Measurements from ENCODE around the gene SMAD3. TPM values are rescaled to one million over a fixed set of nuclear protein-coding genes. Genes with fewer than 3 reads are reported as not detected.

The SMAD3 gene
- total RNA-seq, 2 donors from 2014 or later: 30.6 to 45.4 TPM

- Histone ChIP-seq H3K4me3 (no peak overlapping the region), H3K4me1 (replicated peaks) (peaks cover 19% of the 10 kb centered on the region), H3K9me3 (no peaks in the 10 kb centered on the region), H3K36me3 (no peaks in the 10 kb centered on the region), H3K27me3 (replicated peaks; ENCODE audit: insufficient read depth) (no peaks in the 10 kb centered on the region), H3K27ac (no peak overlapping the region)
- 74% methylated on average over 7 of the region's 7 CpGs for whole genome bisulfite sequencing
- intact Hi-C loops (cut with DNase I): loop anchor here (10.0 kb wide), 1 partner anchor 76 kb away; no protein-coding TSS in a partner anchor
- DNase-seq (ENCODE audit: low spot score): no peak
- no peak for TF ChIP-seq POLR2A (IDR thresholded peaks at IDR 0.05)
- TF ChIP-seq CTCF (IDR thresholded peaks at IDR 0.05): no peak
- TF ChIP-seq POLR2AphosphoS5 (IDR thresholded peaks at IDR 0.05): no peak
Observed at GRCh38 chr15:67100801-67101581, 35.6 kb downstream of the SMAD3 start.

- intact Hi-C loops (cut with DNase I): loop anchor here (10.0 kb wide), 1 partner anchor 77 kb away; no protein-coding TSS in a partner anchor
- Histone ChIP-seq H3K27ac (no peak overlapping the region), H3K27me3 (replicated peaks; ENCODE audit: insufficient read depth) (no peaks in the 10 kb centered on the region), H3K4me1 (replicated peaks) (peaks cover 25% of the 10 kb centered on the region), H3K4me3 (no peak overlapping the region), H3K9me3 (no peaks in the 10 kb centered on the region), H3K36me3 (no peaks in the 10 kb centered on the region)
- no peak for DNase-seq (ENCODE audit: low spot score)
- TF ChIP-seq POLR2A (IDR thresholded peaks at IDR 0.05) (no peak), POLR2AphosphoS5 (IDR thresholded peaks at IDR 0.05) (no peak), CTCF (IDR thresholded peaks at IDR 0.05) (no peak)
- WGBS: 59% methylated on average over 8 of the region's 8 CpGs
Observed at GRCh38 chr15:67101911-67102598, 36.7 kb downstream of the SMAD3 start.

- no peaks in the 10 kb centered on the region for H3K36me3 ChIP-seq
- 93% methylated on average over 4 of the region's 4 CpGs for WGBS
- H3K27me3 ChIP-seq (replicated peaks; ENCODE audit: insufficient read depth): no peaks in the 10 kb centered on the region
- H3K9me3 ChIP-seq: no peaks in the 10 kb centered on the region
- no peak overlapping the region for H3K4me3 ChIP-seq
- no peak for DNase-seq (ENCODE audit: low spot score)
- H3K27ac ChIP-seq: no peak overlapping the region
- intact Hi-C loops (cut with DNase I): loop anchor here (10.0 kb wide), 1 partner anchor 78 kb away; no protein-coding TSS in a partner anchor
- TF ChIP-seq POLR2A (IDR thresholded peaks at IDR 0.05) (no peak), POLR2AphosphoS5 (IDR thresholded peaks at IDR 0.05) (no peak), CTCF (IDR thresholded peaks at IDR 0.05) (no peak)
- peaks cover 27% of the 10 kb centered on the region for H3K4me1 ChIP-seq (replicated peaks)
Observed at GRCh38 chr15:67102599-67102929, 37.2 kb downstream of the SMAD3 start.

GRCh38 chr15:67103021-67103420, 37.6 kb downstream of the SMAD3 start:
- no peaks in the 10 kb centered on the region for H3K9me3 ChIP-seq
- peaks cover 27% of the 10 kb centered on the region for H3K4me1 ChIP-seq (replicated peaks)
- no peaks in the 10 kb centered on the region for H3K36me3 ChIP-seq
- H3K4me3 ChIP-seq: no peak overlapping the region
- no peaks in the 10 kb centered on the region for H3K27me3 ChIP-seq (replicated peaks; ENCODE audit: insufficient read depth)
- H3K27ac ChIP-seq: no peak overlapping the region
- intact Hi-C loops (cut with DNase I): loop anchor here (10.0 kb wide), 1 partner anchor 78 kb away; no protein-coding TSS in a partner anchor
- no peak for TF ChIP-seq POLR2A (IDR thresholded peaks at IDR 0.05)
- no peak for TF ChIP-seq POLR2AphosphoS5 (IDR thresholded peaks at IDR 0.05)
- TF ChIP-seq CTCF (IDR thresholded peaks at IDR 0.05): no peak
- WGBS: 91% methylated on average over 4 of the region's 4 CpGs
- DNase-seq (ENCODE audit: low spot score): no peak

All from prostate gland (tissue), 2 donors.